Mucosa of stomach (tissue), 1 donor: ENCODE measurements around the gene CCDC195.

Experiments
- H3K27me3 ChIP-seq: one replicate; pipeline ENCODE4 v1.7.0; 2013; ENCODE audit warnings: mild to moderate bottlenecking, low read length; ENCODE audit not compliant: control insufficient read depth, insufficient read depth
- H3K36me3 ChIP-seq: one replicate; pipeline ENCODE4 v1.7.0; 2013; ENCODE audit warnings: low read length; ENCODE audit not compliant: control insufficient read depth, insufficient read depth
- H3K4me1 ChIP-seq: one replicate; pipeline ENCODE4 v1.7.0; 2013; ENCODE audit warnings: mild to moderate bottlenecking, low read length; ENCODE audit not compliant: control insufficient read depth, insufficient read depth
- H3K4me3 ChIP-seq: one replicate; pipeline ENCODE4 v1.7.0; 2013; ENCODE audit warnings: low read length
- H3K9ac ChIP-seq: one replicate; pipeline ENCODE4 v1.7.0; 2013; ENCODE audit warnings: mild to moderate bottlenecking, low read length, moderate library complexity
- H3K9me3 ChIP-seq: one replicate; pipeline ENCODE4 v1.7.0; 2013; ENCODE audit warnings: mild to moderate bottlenecking, low read length, moderate library complexity; ENCODE audit not compliant: control insufficient read depth
- donor health status: Pancreatic carcinoma.

CCDC195 gene

DNA sequence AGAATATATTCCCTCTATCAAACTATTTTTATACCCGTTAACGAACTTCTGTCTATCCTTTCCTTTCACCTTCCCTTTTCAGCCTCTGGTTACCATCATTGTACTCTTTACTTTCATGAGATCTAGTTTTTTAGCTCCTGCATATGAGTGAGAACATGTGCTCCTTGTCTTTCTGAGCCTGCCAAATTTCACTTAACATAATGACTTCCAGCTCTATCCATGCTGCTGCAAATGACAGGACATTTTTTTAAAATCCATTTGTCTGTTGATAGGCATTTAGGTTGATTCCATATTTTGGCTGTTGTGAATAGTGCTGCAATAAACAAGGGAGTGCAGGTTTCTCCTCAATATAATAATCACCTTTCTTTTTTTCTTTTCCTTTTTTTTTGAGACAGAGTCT is 8.2 kb upstream of the CCDC195 start:
- H3K4me1 ChIP-seq: no peaks in the 10 kb centered on the region
- H3K4me3 ChIP-seq: no peak overlapping the region

GRCh38 chr2:224723586-224724217 is 7.5 kb upstream of the CCDC195 start:
- H3K36me3 ChIP-seq: no peaks in the 10 kb centered on the region
- H3K27me3 ChIP-seq: no peaks in the 10 kb centered on the region
- no peaks in the 10 kb centered on the region for H3K4me1 ChIP-seq
- no peaks in the 10 kb centered on the region for H3K9me3 ChIP-seq
- no peak overlapping the region for H3K4me3 ChIP-seq
- H3K9ac ChIP-seq: no peak overlapping the region

More for the DNA sequence above, 8.2 kb upstream of the CCDC195 start:
- Histone ChIP-seq H3K36me3 (no peaks in the 10 kb centered on the region), H3K9ac (no peak overlapping the region), H3K9me3 (no peaks in the 10 kb centered on the region), H3K27me3 (no peaks in the 10 kb centered on the region)

DNA sequence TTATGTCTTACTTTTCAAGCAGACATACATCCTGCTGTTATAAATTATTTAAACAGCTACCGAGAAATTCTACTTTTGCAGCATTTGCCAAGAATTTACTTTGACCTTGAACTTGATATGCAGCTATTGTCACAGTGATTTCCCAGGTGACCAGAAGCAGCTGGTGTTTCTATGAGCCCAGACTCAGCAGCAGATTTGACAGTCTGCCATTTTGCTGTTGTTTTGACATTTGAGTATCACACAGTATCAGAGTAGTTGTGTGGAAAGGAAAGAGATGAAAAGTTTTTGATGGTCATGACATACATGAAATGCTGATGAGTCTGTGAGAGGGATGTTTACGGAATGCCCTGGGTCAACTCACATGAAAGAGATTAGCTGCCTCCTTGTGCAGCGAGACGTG is 6.6 kb upstream of the CCDC195 start:
- Histone ChIP-seq H3K4me1 (no peaks in the 10 kb centered on the region), H3K27me3 (no peaks in the 10 kb centered on the region), H3K36me3 (no peaks in the 10 kb centered on the region), H3K9ac (no peak overlapping the region), H3K4me3 (no peak overlapping the region), H3K9me3 (no peaks in the 10 kb centered on the region)

DNA sequence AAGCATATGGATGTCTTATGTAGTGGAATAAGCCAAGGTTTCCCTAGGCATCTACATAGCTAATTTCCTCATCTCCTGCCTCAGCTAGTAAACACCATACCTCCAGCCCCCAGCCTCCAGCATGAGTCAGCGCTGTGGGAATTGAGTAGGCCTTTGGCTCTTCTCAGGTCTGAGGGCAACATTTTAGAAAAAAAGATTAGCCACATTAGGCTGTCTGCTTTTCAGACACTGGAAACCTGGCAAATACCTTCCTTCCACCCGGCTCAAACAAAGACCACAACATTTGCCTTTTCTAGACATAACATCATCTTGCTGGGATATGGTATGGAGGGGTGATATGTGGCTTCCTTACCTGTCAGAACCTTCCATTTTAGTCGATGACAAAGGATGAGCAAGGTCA is 6.1 kb upstream of the CCDC195 start:
- no peaks in the 10 kb centered on the region for H3K4me1 ChIP-seq
- H3K36me3 ChIP-seq: no peaks in the 10 kb centered on the region
- no peak overlapping the region for H3K9ac ChIP-seq
- H3K9me3 ChIP-seq: no peaks in the 10 kb centered on the region
- H3K27me3 ChIP-seq: no peaks in the 10 kb centered on the region
- H3K4me3 ChIP-seq: no peak overlapping the region

DNA sequence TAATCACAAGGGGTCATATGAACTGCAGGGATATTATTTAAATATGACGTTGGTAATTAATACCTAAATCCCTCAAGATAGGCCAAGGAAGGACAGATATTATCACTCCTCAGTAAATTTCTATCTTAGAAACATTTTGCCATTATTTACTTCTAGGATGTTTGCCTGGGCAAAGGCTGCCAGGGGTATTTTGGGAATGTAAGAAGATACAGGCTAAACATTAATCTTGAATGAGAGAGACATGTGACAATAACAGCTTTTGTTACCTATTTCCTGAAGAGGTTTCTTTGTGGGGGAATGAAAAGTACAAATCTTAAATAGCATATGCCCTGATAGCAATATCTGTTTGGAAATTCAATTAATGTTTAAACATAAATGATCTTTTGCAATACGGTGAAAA is 756 bp upstream of the CCDC195 start:
- H3K4me1 ChIP-seq: no peaks in the 10 kb centered on the region

GRCh38 chr2:224711859-224712665 is 4.1 kb downstream of the CCDC195 start:
- H3K4me1 ChIP-seq: no peaks in the 10 kb centered on the region
- H3K4me3 ChIP-seq: no peak overlapping the region
- H3K27me3 ChIP-seq: no peaks in the 10 kb centered on the region
- no peaks in the 10 kb centered on the region for H3K9me3 ChIP-seq
- no peak overlapping the region for H3K9ac ChIP-seq
- no peaks in the 10 kb centered on the region for H3K36me3 ChIP-seq

More for the DNA sequence above, 756 bp upstream of the CCDC195 start:
- no peaks in the 10 kb centered on the region for H3K27me3 ChIP-seq
- H3K4me3 ChIP-seq: no peak overlapping the region
- no peaks in the 10 kb centered on the region for H3K9me3 ChIP-seq
- no peaks in the 10 kb centered on the region for H3K36me3 ChIP-seq
- H3K9ac ChIP-seq: no peak overlapping the region

- Histone ChIP-seq H3K4me1 (no peaks in the 10 kb centered on the region), H3K4me3 (no peak overlapping the region), H3K9me3 (no peaks in the 10 kb centered on the region), H3K36me3 (no peaks in the 10 kb centered on the region), H3K27me3 (no peaks in the 10 kb centered on the region), H3K9ac (no peak overlapping the region)
Observed at GRCh38 chr2:224711381-224711780, 4.8 kb downstream of the CCDC195 start.

DNA sequence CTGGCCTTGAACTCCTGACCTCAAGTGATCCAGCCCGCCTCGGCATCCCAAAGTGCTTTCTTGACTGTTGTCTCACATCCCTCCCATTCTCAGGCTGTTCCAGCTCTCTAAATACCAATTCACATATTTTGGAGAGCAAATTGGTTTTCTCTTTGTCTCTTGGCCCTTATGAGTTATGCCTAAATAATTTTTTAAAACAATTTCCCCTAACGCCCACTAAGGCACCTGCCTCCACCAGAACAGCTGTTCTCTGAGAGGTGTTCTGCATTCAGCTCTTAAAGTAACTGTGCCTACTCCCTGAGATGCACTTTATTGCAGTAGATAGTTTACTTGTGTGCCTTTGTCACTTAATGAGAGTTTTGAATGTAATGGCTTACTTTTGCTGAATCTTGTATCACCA is 6.9 kb downstream of the CCDC195 start:
- Histone ChIP-seq H3K9me3 (no peaks in the 10 kb centered on the region), H3K9ac (no peak overlapping the region), H3K36me3 (no peaks in the 10 kb centered on the region), H3K4me3 (no peak overlapping the region), H3K27me3 (no peaks in the 10 kb centered on the region), H3K4me1 (no peaks in the 10 kb centered on the region)

DNA sequence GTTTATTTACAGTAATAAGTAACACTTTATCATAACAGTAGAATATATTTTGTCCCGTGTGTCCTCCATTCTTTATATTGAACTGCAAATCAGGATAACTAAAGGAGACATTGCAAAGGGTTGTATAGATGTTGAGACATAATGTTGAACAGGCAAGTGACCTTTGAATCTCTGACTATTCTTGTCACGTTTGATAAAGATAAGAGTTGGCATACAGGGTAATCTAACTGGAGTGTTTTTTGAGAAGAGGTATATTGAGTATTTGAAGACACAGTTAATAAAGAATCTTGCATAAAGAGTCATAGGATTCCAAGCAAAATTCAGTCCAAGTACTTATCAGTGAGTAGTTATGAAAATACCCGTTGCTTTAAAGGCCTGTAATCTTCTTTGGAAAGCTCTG is 21.7 kb downstream of the CCDC195 start:
- H3K4me3 ChIP-seq: no peak overlapping the region
- H3K4me1 ChIP-seq: no peaks in the 10 kb centered on the region
- no peaks in the 10 kb centered on the region for H3K27me3 ChIP-seq
- no peaks in the 10 kb centered on the region for H3K9me3 ChIP-seq
- no peak overlapping the region for H3K9ac ChIP-seq
- no peaks in the 10 kb centered on the region for H3K36me3 ChIP-seq

- Histone ChIP-seq H3K27me3 (no peaks in the 10 kb centered on the region), H3K36me3 (no peaks in the 10 kb centered on the region), H3K9me3 (no peaks in the 10 kb centered on the region), H3K4me3 (no peak overlapping the region), H3K9ac (no peak overlapping the region), H3K4me1 (no peaks in the 10 kb centered on the region)
Observed at GRCh38 chr2:224691563-224691962, 24.6 kb downstream of the CCDC195 start.

- Histone ChIP-seq H3K4me1 (no peaks in the 10 kb centered on the region), H3K36me3 (no peaks in the 10 kb centered on the region), H3K9me3 (no peaks in the 10 kb centered on the region), H3K27me3 (no peaks in the 10 kb centered on the region), H3K9ac (no peak overlapping the region), H3K4me3 (no peak overlapping the region)
Observed at GRCh38 chr2:224690868-224691267, 25.3 kb downstream of the CCDC195 start.

GRCh38 chr2:224689539-224689938 is 26.6 kb downstream of the CCDC195 start:
- Histone ChIP-seq H3K4me1 (no peaks in the 10 kb centered on the region), H3K27me3 (no peaks in the 10 kb centered on the region), H3K9me3 (no peaks in the 10 kb centered on the region), H3K9ac (no peak overlapping the region), H3K4me3 (no peak overlapping the region), H3K36me3 (no peaks in the 10 kb centered on the region)
